ENCODE results near the gene IFI16. TPM values are rescaled to one million over a fixed set of nuclear protein-coding genes. Genes with fewer than 3 reads are reported as not detected.

IFI16 gene
- total and polyA plus RNA-seq, 2 of the 4 experiments (the other 2 are of a cell fraction): 45.0 to 65.3 TPM

GRCh38 chr1:158969855-158970254 lies 39.9 kb upstream of the IFI16 start:
- DNase-seq (no peak), ATAC-seq (ENCODE audit: low read depth) (no peak)
- Histone ChIP-seq H3K36me3 (ENCODE audit: control insufficient read depth, insufficient read depth, low read length) (no peaks in the 10 kb centered on the region), H3K9me3 (ENCODE audit: control insufficient read depth, insufficient read depth, low read length) (no peaks in the 10 kb centered on the region), H3K9me1 (ENCODE audit: insufficient read depth, low read length) (no peaks in the 10 kb centered on the region), H3K56ac (ENCODE audit: extremely low read depth, insufficient read depth, low read length) (no peak overlapping the region), H2BK5ac (ENCODE audit: low read depth, low read length, poor library complexity, severe bottlenecking) (no peak overlapping the region), H3K79me1 (ENCODE audit: low read depth in 1 of 2, low read length in 2 of 2) (no peaks in the 10 kb centered on the region), H4K91ac (ENCODE audit: insufficient read depth, low read depth, low read length) (no peak overlapping the region), H4K20me1 (ENCODE audit: insufficient read depth, low read length) (no peaks in the 10 kb centered on the region), H2AK9ac (replicated peaks; ENCODE audit: low read depth, low read length, poor library complexity) (no peak overlapping the region), H3K4ac (ENCODE audit: low read depth, low read length) (no peak overlapping the region), H2BK120ac (ENCODE audit: low read depth, low read length) (no peak overlapping the region), H3K4me3 (ENCODE audit: insufficient read depth, low read depth, low read length) (no peak overlapping the region), H2BK15ac (ENCODE audit: low read depth, low read length) (no peak overlapping the region), H2AK5ac (ENCODE audit: low read depth, low read length) (no peak overlapping the region), H2BK20ac (ENCODE audit: low read depth, low read length) (no peak overlapping the region), H4K8ac (ENCODE audit: low read depth in 2 of 2, low read length in 2 of 2) (no peak overlapping the region), H3K9ac (ENCODE audit: low read depth, low read length) (no peak overlapping the region), H3K4me1 (ENCODE audit: control insufficient read depth, insufficient read depth, low read length) (no peaks in the 10 kb centered on the region), H3K23ac (ENCODE audit: low read depth, low read length) (no peak overlapping the region), H3K18ac (ENCODE audit: low read depth, low read length) (no peak overlapping the region), H3K27ac (ENCODE audit: insufficient read depth, low read length) (no peak overlapping the region), H2AFZ (replicated peaks; ENCODE audit: low read length, poor library complexity) (no peak overlapping the region), H3K14ac (replicated peaks; ENCODE audit: low read depth, low read length) (no peak overlapping the region), H4K5ac (ENCODE audit: low read depth, low read length) (no peak overlapping the region), H3K4me2 (ENCODE audit: low read depth, low read length) (no peak overlapping the region), H3K27me3 (ENCODE audit: control insufficient read depth, insufficient read depth, low read length) (no peaks in the 10 kb centered on the region)
- no TSS peak for BruUV-seq (replicated peaks)
- no peak for TF ChIP-seq CTCF (conservative IDR thresholded peaks at IDR 0.05; ENCODE audit: low read depth, low read length)
- no peak for TF ChIP-seq USF2 (IDR thresholded peaks at IDR 0.05; ENCODE audit: low read depth, low read length)
- TF ChIP-seq MAFK (IDR thresholded peaks at IDR 0.05; ENCODE audit: low read depth, low read length): no peak
- no peak for TF ChIP-seq NFE2L2 (IDR thresholded peaks at IDR 0.05; ENCODE audit: low read depth, low read length)
- no peak for TF ChIP-seq MXI1 (IDR thresholded peaks at IDR 0.05; ENCODE audit: borderline replicate concordance, low read depth, low read length)
- TF ChIP-seq FOS (IDR thresholded peaks at IDR 0.05; ENCODE audit: low read depth, low read length): no peak
- TF ChIP-seq MAZ (IDR thresholded peaks at IDR 0.05; ENCODE audit: borderline replicate concordance, low read depth, low read length): no peak
- TF ChIP-seq RCOR1 (IDR thresholded peaks at IDR 0.05; ENCODE audit: insufficient replicate concordance, low read length): no peak
- no peak for TF ChIP-seq CEBPB (IDR thresholded peaks at IDR 0.05; ENCODE audit: low read depth, low read length)
- no peak for TF ChIP-seq ELK1 (IDR thresholded peaks at IDR 0.05; ENCODE audit: borderline replicate concordance, low read depth, low read length)
- no peak for TF ChIP-seq RAD21 (IDR thresholded peaks at IDR 0.05; ENCODE audit: low read length)
- no peak for TF ChIP-seq CHD1 (IDR thresholded peaks at IDR 0.05; ENCODE audit: low read depth, low read length)
- TF ChIP-seq BHLHE40 (IDR thresholded peaks at IDR 0.05; ENCODE audit: low read depth, low read length): no peak
- TF ChIP-seq SMC3 (IDR thresholded peaks at IDR 0.05; ENCODE audit: low read depth, low read length): no peak
- TF ChIP-seq POLR2A (IDR thresholded peaks at IDR 0.05; ENCODE audit: low read depth, low read length): no peak
- no peak for TF ChIP-seq RFX5 (IDR thresholded peaks at IDR 0.05; ENCODE audit: low read depth, low read length)
- CTCF ChIA-PET: interaction anchor here (0.6 kb wide), 1 partner anchor 669 kb away, joined by 4 read pairs; no protein-coding TSS in a partner anchor
- in situ Hi-C loops (cut with MboI; ENCODE audit: low sequenced_read_pairs): no loop called here
- dilution Hi-C loops (cut with HindIII; ENCODE audit: low sequenced_read_pairs, unreplicated experiment): no loop called here
- intact Hi-C loops (cut with micrococcal nuclease): no loop called here
- POLR2A ChIA-PET (ENCODE audit: unreplicated experiment): no interaction called here
- WGBS, 2 experiments (ENCODE audit: extremely low coverage in 2 of 2, insufficient read length in 1 of 2): no CpG with 5 or more reads among the region's 1 CpG
